ENCODE data around the gene ST6GALNAC2.

ST6GALNAC2 gene

GRCh38 chr17:76593959-76594358 is 8.3 kb upstream of the ST6GALNAC2 start:
- H3K4me3 ChIP-seq (ENCODE audit: low read depth, low read length): no peak overlapping the region
- DNase-seq: no peak
- no peak overlapping the region for H3K27ac ChIP-seq
- no peaks in the 10 kb centered on the region for H3K27me3 ChIP-seq (replicated peaks)
- in situ Hi-C loops (cut with HindIII; ENCODE audit: low pct_ligation_motif_present, low sequenced_read_pairs): no loop called here
- no peak for TF ChIP-seq CTCF (IDR thresholded peaks at IDR 0.05; ENCODE audit: low read depth, low read length, missing control alignments)
- H3K36me3 ChIP-seq (replicated peaks): no peaks in the 10 kb centered on the region

GRCh38 chr17:76593384-76593826 is 7.7 kb upstream of the ST6GALNAC2 start:
- Histone ChIP-seq H3K4me3 (ENCODE audit: low read depth, low read length) (no peak overlapping the region), H3K36me3 (replicated peaks) (no peaks in the 10 kb centered on the region), H3K27me3 (replicated peaks) (no peaks in the 10 kb centered on the region), H3K27ac (no peak overlapping the region)
- no peak for DNase-seq
- no peak for TF ChIP-seq CTCF (IDR thresholded peaks at IDR 0.05; ENCODE audit: low read depth, low read length, missing control alignments)
- in situ Hi-C loops (cut with HindIII; ENCODE audit: low pct_ligation_motif_present, low sequenced_read_pairs): no loop called here

GRCh38 chr17:76588182-76588581 is 2.5 kb upstream of the ST6GALNAC2 start:
- DNase-seq: no peak
- Histone ChIP-seq H3K4me3 (ENCODE audit: low read depth, low read length) (no peak overlapping the region), H3K27ac (no peak overlapping the region), H3K36me3 (replicated peaks) (no peaks in the 10 kb centered on the region), H3K27me3 (replicated peaks) (peaks cover 8% of the 10 kb centered on the region)
- in situ Hi-C loops (cut with HindIII; ENCODE audit: low pct_ligation_motif_present, low sequenced_read_pairs): no loop called here
- TF ChIP-seq CTCF (IDR thresholded peaks at IDR 0.05; ENCODE audit: low read depth, low read length, missing control alignments): no peak

GRCh38 chr17:76586741-76587487 is 1.3 kb upstream of the ST6GALNAC2 start:
- in situ Hi-C loops (cut with HindIII; ENCODE audit: low pct_ligation_motif_present, low sequenced_read_pairs): no loop called here
- H3K36me3 ChIP-seq (replicated peaks): no peaks in the 10 kb centered on the region
- peaks cover 8% of the 10 kb centered on the region for H3K27me3 ChIP-seq (replicated peaks)
- no peak for DNase-seq
- H3K4me3 ChIP-seq (ENCODE audit: low read depth, low read length): no peak overlapping the region
- no peak for TF ChIP-seq CTCF (IDR thresholded peaks at IDR 0.05; ENCODE audit: low read depth, low read length, missing control alignments)
- no peak overlapping the region for H3K27ac ChIP-seq

GRCh38 chr17:76585033-76585648 is 519 bp downstream of the ST6GALNAC2 start:
- no peaks in the 10 kb centered on the region for H3K36me3 ChIP-seq (replicated peaks)
- no peak overlapping the region for H3K27ac ChIP-seq
- no peak for TF ChIP-seq CTCF (IDR thresholded peaks at IDR 0.05; ENCODE audit: low read depth, low read length, missing control alignments)
- peak overlapping the region; percentile 44 for H3K4me3 ChIP-seq (ENCODE audit: low read depth, low read length)
- DNase-seq: no peak
- in situ Hi-C loops (cut with HindIII; ENCODE audit: low pct_ligation_motif_present, low sequenced_read_pairs): no loop called here
- H3K27me3 ChIP-seq (replicated peaks): peaks cover 8% of the 10 kb centered on the region

Data from brain microvascular endothelial cell (primary cell).